NCI-H2171 (cell line): ENCODE data around the gene RBM33.

Source experiments
- DNase-seq: peaks from one replicate; lab custom pipeline; 2025; lab: John Stamatoyannopoulos, UW

Gene RBM33

DNA sequence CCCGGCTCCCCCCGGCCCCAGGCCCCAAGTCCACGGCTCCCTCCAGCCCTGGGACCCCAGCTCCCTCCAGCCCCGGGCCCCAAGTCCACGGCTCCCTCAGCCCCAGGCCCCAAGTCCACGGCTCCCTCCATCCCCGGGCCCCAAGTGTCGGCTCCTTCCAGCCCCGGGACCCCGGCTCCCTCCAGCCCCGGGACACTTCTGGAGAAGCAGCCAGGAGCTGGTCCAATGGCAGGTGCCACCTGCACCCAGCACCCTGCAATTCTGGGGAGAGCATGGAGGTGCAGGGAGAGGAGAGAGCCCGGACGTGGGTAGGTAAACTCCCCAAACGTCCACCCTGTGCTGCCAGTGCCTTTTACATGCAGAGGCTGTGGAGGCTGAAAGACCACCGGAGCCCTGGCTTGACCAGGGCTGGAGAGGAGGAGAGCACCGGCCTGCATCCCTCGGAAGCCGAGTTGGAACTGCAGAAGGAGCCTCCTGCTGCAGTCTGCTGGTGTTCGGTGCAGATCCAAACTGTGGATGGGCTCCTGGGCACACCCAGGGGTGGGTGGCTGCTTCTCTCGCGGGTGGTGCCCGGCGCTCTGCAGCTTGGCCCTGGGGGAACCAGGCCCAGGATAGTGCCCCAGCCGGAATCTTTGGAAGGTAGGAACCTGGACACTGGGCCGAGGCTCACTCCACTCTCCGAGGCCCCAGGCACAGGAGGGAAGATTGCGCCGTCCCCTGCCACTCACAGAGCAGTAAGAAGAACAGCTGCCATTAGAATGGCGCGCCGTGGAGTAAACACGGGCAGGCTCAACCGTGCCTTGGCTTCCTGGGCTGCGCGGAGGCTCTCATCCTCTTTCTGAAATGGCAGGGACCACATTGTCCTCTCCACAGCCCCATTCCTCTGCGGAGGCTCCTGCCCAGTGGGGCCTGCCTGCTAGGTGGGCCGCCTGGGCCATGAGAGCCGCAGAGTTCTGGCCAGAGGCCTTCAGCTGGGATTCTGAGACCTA lies 153.1 kb downstream of the RBM33 start:
- DNase-seq = no peak

DNA sequence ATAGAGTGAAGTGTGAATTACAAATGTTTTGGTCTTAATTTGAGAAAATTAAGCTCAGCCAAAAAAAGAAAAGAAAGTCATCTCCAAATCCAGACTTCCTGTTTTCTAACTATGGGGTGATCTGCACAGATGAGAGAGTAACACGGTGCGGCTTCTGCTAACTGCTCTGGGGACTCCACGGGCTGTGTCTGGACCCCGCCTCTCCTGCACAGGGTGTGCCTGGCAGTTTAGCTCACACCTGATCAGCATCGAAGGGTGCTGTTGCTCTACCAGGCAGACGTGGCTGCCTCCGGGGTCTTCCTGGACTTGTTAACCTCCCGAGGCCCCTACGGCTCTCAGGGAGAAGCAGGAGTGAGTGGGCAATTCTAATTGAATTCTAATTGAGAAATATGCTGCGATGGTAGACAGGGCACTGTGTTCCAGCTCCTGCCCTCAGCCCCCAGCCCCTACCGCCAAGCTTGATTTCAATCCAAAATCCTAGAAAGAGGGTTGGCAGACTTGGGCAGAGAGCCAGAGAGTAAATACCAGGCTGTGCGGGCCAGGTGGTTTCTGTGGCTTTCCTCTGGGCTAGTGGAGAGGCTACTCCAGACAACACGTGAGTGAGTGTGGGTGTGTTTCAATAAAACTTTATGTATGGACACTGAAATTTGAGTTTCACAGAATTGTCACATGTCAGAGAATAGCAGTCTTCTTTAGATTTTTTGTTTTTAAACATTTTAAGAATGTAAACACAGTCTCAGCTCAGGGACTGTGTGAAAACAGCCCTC lies 154.4 kb downstream of the RBM33 start:
- no peak for DNase-seq

DNA sequence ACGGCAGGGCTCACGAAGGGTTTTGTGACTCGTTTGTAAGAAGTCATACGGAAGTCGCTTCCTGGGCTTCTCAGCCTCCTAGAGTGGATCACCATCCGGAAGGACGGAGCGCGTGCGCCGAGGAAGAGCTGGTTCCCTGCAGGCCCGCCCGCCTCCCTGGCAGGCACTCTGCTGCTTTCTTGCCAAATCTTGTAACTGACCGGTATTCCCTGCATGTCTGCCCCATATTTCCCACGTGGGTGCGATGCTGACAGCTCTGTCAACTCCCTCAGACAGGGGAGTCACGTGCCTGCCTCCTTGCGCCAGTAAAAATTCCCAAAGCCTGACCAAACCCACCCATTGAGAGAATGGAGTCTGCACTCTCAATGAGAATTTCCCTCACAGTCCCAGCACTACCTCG lies 155.1 kb downstream of the RBM33 start:
- DNase-seq = no peak

DNA sequence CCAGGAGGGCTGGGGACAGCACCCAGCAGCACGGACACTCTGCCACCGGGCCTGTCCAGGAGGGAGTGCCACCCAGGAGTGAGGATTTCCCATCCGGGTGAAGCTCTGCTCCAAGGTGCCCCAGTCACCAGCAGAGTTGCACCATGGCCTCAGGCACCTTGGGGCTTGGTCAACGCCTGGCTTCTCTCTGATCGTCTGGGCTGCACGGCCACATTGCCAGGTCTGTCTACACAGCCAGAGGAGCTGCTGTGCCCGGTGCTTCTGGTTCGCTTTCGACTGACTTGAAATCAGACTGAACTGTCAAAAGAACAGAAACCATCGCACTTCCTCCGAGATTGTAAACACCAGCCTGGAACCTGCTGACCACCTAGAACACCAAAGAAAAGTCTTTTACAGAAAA lies 155.8 kb downstream of the RBM33 start:
- no peak for DNase-seq

DNA sequence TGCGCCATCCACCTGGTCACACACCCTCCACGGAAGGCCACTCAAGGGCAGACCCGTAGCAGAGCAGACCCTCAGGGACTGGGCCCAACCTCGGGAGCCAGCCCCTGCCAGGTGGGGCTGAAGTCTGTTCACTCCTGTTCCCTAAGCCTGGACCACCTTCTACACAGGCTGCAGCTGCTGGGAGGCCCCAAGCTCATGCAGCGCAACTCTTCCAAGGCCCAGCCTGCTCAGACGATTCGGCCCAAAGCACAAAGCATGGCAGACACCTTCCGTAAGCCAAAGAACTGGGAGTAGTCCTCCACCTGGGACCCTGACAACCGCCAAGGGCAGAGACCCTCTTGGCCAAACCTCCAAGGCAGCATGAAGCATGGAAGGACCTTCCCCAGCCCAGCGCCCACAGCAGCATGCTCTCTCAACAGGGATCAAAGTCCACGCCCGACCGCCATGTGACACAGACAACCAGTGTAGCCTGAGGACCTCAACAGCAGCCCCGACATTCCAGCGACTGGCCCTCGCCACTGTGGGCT lies 156.3 kb downstream of the RBM33 start:
- no peak for DNase-seq

DNA sequence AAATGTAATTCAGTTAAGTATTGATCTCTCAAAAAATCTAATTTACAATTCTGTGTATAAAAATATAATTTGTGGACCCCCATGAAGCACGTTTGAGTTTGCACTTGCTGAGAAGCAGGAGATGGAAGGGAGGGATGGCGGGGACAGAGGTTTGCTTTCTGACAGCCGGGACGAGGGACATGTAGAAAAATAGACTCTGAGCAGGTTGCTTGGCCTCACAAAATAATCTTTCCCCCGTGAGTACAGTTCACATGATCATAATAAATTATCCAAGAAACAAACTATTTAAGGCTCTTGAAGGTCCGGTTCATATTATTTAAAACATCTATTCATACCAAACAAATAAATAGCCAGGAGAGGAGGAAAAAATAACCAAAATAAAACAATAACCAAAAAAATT lies 157.8 kb downstream of the RBM33 start:
- DNase-seq = no peak

DNA sequence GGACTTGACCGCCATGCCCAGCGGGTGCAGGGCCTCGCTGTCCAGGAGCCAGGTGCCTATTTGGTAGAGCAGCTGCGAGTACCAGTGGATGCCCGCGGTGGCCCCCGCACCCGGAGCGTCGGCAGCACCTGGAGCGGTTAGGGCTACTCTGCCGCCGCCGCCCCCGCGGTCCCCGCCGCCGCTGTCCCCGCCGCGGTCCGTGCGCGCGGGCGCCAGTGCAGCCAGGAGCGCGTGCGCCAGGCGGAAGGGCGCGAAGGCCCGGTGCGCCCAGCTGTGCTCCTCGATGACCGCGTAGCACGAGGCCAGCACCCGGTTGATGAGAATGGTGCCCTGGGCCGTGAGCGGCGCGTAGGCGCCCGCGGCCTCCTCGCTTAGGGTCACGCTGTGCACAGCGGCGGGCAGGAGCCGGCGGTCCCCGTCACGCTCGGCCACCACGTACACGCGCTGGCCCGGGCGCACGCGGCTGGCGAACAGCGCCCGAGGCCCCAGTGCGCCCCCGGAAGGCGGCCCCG lies 158.5 kb downstream of the RBM33 start:
- DNase-seq = no peak

DNA sequence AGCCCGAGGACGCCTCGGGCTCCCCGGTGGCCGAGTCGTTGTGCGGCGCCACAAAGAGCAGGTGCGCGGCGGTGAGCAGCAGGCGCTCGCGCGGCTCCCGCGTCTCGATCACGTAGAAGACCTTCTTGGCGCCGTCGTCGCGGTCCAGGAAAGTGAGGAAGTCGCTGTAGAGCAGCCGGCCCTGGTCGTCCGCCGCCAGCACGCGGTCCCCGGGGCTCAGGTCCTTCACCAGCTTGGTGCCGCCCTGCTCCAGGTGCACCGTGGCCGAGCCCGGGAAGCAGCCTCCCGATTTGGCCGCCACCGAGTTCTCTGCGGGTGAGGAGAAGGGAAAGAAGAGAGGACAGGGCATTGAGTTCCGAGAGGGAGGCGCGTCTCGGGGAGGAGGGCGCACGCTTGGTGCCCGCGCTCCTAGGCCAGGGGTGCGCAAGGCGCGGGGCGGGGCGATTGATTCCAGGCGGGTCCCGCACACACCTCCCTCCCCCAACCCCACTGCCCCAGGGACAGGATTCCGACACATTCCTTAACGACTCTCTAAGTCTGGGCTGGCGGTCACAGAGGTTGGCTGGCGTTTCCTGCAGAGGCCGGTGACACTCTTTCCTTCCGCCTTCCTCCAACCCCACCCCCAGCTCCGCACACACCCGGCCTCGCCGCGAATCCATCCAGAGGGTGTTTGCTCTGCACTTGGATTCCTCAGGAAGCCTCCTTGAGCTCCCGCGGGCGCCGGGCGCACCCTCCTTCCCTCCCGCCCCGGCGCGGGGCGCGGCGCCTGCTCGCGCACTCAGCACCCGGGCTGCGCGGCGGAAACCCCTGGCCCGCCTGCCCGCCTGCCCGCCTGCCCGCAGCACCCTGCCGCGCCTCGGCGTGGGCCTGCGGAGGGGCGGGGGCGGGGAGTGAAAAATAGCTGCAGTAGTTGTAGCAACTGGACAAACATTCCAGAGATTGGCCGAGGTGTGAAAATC lies 159.2 kb downstream of the RBM33 start:
- DNase-seq = no peak

DNA sequence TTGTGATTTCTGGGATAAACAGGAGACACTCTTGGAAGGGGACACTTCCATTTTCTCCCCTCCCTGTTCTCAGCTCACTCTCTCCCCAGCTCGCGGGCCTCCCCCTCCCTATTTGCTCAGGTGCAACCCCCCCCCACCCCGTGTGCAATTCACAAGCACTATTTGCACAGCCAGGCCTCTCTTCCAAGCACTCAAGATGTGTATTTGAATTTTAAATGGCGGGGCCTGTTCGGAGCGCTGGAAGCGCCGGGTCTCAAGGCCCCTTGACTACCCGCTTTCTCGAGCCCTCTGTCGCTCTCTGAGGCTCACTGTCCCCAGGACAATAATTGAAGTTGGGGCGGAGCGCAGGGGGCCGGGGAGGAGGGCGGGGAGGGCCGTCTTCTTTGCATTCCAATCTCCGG lies 160.0 kb downstream of the RBM33 start:
- no peak for DNase-seq

DNA sequence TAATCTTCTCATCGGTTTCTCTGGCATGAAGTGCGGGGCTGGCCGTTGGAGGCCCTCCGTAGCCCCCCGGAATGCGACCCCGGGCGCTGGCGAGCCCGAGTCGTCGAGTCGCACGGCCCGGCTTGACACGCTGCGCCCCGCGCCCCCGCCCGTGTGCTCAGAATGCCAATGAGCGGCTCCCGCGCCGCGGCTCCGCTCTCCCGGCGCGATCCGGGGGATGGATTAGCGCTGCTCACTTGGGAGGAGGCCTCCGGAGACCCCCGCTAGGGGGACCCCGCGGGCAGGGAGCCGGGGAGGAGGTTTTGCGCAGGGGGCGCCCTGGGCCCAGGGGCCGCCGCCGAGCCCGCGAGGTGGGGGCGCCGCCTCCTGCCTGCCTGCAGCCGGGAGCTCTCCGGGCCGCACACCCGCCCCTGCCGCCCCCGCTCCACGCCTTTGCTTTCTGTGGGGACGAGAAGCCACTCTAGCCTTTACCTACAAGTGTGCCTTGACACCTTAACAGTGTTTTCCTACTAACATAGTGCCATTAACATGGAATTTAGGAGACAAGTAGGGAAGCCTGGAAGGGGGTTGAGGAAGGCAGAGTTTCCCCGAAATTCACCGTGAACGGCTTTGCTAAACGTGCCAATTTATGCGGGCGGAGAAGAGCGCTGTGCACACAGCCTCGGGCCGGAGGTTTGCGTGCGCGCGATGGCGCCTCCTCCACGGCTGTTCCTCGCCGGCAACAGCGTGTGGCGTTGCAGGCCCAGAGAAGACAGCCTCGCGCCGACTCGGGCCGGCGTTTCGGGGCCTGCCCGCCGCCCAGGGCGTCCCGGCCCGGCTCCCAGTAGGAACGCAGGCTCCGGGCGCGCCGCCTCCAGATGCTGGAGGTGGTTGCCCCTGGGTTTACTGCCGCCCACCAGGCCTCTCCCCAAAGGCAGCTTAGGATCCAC lies 160.7 kb downstream of the RBM33 start:
- peak; percentile 74 for DNase-seq

DNA sequence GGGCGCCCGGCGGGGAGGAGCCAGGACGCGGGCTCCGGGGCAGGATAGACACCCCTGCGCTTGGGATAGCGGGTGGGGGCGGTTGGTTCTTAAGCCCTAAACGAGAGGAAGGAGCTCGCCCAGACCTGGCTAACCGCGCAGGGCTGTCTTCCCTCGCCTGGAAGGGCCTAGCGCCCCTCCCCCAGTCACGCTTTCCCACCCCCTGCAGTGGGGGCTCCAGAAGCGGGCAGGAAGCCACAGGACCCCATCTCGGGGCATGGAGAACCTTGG lies 161.3 kb downstream of the RBM33 start:
- DNase-seq = no peak

DNA sequence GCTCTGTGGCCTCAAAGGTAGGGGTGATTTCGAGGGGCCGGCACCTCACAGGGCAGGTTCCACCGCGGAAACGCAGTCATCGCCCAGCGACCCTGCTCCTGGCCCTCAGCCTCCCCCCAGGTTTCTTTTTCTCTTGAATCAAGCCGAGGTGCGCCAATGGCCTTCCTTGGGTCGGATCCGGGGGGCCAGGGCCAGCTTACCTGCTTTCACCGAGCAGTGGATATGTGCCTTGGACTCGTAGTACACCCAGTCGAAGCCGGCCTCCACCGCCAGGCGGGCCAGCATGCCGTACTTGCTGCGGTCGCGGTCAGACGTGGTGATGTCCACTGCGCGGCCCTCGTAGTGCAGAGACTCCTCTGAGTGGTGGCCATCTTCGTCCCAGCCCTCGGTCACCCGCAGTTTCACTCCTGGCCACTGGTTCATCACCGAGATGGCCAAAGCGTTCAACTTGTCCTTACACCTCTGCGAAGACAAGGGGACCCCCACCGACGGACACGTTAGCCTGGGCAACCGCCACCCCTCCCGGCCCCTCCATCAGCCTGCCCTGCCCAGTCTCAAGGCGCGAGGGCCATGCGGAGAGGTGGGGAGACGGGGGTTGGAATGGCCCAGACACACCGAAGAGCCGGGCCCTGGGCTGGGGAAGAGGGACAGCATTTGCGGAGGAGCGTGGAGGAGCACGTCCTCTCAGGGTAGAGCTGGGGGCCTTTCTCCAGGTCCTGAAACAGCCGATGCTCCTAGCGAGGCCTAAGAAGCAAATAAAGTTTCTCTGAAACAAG lies 161.8 kb downstream of the RBM33 start:
- no peak for DNase-seq

DNA sequence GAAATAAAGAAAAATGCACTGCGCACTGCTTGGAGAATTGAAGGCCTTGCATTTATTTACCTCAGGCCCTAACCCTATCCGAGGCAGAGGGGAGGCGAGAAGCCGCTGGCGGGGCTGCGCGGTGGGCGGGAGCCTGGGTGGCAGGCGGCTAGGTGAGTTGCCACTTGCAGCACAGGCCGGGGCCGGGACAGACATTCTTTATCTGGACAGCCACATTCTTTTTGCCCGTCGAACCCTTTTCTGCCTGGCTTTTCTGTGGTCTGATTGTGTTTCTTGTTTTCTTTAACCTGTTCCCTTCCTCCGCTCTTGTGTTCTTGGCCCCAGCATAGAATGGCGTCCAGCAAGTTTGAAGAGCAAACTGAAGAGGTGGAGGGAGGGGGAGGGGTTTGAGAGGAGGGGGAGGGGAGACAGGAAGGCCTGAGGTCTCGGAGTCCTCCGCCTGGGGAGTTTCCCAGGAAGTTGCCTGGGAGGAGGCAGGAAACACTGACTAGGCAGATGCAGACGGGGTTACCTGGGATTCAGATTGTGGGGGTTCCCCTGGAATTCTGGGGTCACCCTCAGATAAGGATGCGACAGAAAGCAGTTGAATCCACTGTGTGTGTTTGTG lies 162.7 kb downstream of the RBM33 start:
- DNase-seq = no peak

DNA sequence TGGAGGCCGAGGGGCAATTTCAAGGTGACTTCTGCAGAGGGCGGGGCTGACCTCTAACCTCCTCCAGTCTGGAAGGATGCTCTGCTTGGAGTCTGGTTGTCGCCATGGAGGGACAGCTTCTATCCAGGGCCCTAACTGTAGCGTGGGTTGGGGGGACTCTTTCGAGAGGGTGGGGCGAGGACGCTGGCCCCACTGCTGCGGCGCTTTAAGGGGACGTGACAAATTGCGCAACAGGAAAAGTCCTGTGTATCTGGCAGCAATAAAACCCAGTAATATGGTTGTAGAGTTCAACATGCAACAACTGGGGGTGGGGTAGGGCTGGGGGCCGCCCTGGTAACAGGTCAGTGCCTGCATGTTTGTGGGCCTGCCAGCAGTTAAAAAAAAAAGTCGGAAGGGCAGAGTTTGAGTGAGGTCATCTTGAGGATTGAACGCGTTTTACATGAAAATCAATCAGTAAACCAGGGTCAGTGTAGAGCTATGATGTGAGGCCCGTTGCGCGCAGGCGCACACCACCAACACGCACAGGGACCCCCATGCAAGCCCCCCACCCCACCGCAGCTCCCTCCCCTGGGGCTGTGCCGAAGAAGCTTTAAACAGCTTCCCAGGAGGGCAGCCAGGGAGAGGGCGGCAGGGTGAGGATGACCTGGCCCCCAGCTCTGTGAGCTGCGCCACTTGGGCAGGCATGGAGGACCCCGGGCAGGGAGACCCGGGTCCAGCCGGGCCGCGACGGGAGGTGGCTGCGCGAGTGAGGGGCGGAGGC lies 163.5 kb downstream of the RBM33 start:
- no peak for DNase-seq

DNA sequence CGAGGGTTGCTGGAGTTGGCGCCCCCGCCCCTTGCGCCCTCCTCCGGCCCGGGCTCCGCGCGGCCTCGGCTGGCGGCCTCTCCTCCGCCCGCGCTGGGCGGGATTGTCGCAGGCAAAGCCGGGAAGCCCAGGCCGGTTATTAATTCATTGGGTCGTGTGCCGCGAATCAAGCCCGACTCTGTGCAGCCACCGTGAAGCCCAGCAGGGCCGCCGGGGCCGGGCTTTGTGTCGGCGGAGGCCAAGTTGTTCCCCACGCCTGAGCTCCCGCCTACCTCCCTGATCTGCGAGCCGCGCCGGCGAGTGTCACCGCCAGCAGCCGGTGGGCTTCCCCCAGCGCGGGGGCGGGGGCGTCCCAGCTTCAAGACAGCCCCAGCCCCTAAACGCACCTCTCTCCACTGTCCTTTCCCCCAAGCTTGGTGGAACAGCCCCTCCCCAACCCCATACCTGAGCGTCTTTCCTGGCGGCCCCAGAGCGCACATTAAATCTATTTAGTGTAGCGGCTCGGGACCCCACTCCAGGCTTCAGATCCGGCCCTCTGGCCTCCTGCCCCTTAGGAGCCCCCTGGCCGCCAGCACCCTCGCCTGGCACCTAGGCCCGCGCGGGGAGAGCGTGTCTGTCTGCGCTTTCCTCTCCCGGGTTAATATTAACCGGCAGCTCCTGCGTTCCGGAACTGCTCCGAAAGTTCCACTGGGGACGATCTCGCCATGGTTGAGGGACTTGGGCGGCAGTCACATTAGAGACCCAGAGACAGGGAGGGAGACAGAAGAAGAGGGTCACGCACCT lies 164.3 kb downstream of the RBM33 start:
- no peak for DNase-seq

DNA sequence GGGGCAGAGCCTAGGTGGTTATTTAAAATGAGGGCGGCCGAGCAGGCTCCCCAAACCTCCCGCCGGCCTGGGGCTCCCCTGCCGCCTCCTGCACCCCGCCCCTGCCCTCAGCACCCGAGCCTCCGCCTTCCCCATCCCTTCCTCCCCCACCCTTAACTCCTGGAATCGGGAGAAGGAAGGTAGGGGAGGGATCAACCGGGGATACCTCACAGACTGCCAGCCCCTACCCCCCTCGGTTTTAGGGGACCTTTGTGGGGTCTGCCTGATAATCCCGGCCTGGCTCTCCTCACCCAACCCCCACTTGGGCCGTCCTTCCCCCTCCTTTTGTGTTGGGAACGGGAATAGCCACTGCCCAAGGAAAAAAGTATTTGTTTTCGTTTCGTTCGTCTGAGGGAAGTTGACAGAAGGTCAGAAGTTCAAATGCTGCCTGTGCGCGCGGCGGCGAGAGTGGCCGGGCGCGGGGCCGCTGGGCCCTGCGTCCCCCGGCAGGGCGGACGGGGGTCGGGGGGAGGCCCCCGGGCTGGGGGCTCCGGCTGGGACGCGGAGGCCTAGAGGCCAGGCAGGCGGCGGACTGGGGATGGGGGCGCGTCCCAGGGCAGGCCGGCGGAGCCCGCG lies 165.0 kb downstream of the RBM33 start:
- DNase-seq = no peak
